Urinary bladder (tissue), 4 donors: Measurements from ENCODE around the gene MPDZ. TPM values are rescaled to one million over a fixed set of nuclear protein-coding genes. Genes with fewer than 3 reads are reported as not detected.

Experiments used
- DNase-seq: peaks from one replicate; pipeline ENCODE4 v3.0.0-alpha.2; 2015; ENCODE audit errors: extremely low spot score
- H3K27ac ChIP-seq: one replicate; pipeline ENCODE4 v1.5.1; 2013; ENCODE audit warnings: low read depth, mild to moderate bottlenecking, moderate library complexity
- H3K36me3 ChIP-seq: one replicate; pipeline ENCODE4 v1.6.1; 2013; ENCODE audit warnings: mild to moderate bottlenecking, moderate library complexity; ENCODE audit not compliant: insufficient read depth
- H3K4me1 ChIP-seq: one replicate; pipeline ENCODE4 v1.6.1; 2013; ENCODE audit warnings: mild to moderate bottlenecking, moderate library complexity; ENCODE audit not compliant: insufficient read depth
- H3K4me3 ChIP-seq: one replicate; pipeline ENCODE4 v1.5.1; 2013; ENCODE audit warnings: low read depth, low read length
- WGBS: extraction: QIAGEN DNeasy Blood & Tissue Kit; methylation state at CpG from one replicate; pipeline ENCODE4 v1.1.7; 2013; 5-methylcytosine and 5-hydroxymethylcytosine counted together
- polyA plus RNA-seq: library from polyadenylated mRNA; stranded (reverse); fragments of 200-250 nt; gene quantifications from one replicate; pipeline ENCODE4 v1.2.3, GENCODE V29; 2013
- total RNA-seq: library from RNA; depleted of rRNA; stranded (reverse); fragments of >200 nt; gene quantifications from one replicate; pipeline ENCODE4 v1.2.3, GENCODE V29; 2014
- donor health status: healthy with polysubstance abuse.
- donor health status: healthy.

MPDZ gene
- total and polyA plus RNA-seq, 2 donors: 31.6 to 96.8 TPM

DNA sequence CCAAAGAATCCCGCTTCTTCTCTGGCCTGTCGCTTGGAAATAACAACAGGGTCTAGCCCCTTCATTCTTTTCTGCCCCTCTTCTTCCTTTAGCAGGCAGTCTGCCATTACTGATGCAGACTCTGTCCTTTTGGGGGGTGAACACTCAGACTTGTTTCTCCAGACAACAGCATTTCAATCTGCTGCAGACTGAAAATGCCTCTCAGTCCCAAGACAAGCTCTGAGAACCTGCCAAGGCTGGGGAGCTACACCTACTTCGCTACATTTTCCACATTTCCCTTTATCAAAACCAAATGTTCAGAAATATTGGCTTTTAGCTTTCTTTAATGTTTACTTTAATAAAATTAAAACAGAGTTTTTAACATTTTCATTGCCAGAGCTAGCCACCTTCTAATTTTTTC, 152.4 kb downstream of the MPDZ start:
- H3K36me3 ChIP-seq: peaks cover 2% of the 10 kb centered on the region
- H3K4me1 ChIP-seq: no peaks in the 10 kb centered on the region
- DNase-seq: no peak
- no peak overlapping the region for H3K27ac ChIP-seq
- WGBS: 85% methylated on average over 3 of the region's 3 CpGs
- H3K4me3 ChIP-seq: no peak overlapping the region

DNA sequence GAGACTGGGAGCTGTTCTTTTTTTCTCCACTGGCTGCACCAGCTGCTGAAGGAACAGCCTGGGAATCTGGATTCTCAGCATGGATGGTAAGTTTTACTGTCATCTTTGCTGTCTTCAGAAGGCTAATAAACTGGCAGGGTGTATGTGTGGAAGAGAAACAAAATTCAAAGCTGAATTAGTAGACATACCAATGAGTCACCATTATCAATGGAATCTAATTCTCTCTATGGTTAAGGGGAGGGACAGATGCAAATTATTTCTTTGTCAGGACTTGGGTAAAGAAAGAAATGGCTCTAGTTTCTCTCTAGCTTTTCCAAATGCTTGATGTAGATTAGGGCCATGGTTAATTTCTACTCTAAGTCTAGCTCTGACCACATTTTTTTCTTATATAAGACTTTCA, 154.2 kb downstream of the MPDZ start:
- Histone ChIP-seq H3K36me3 (peaks cover 2% of the 10 kb centered on the region), H3K27ac (no peak overlapping the region)

DNA sequence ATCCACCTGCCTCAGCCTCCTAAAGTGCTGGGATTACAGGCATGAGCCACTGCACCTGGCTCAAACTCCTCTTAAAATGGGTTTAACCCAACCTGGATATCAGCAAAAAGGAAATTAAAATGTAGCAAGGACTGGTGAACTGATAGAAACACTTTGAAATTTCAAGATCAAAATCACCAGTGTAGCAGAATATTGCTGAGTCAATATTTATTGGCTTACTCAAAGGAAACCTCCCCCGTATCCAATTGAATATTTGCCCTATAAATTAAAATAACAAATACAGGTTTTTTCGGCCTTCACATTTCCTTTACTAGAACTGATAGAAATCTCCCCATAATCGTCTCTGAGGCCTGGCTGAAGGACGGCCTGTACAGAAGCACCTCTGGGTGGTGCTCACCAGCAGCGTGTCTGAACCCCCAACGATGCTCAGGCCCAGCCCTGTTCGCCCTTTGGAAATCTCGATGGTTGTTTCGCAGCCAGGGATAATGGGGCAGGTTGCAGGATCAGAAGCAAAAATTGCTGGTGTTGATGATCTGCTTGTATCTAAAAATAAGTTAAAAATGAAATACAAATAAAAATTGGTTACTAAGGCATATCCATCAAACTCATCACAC, 156.6 kb downstream of the MPDZ start:
- Histone ChIP-seq H3K27ac (no peak overlapping the region), H3K4me1 (no peaks in the 10 kb centered on the region), H3K36me3 (peaks cover 2% of the 10 kb centered on the region), H3K4me3 (no peak overlapping the region)
- DNase-seq: no peak
- 92% methylated on average over 9 of the region's 9 CpGs for WGBS

More for the DNA sequence above, 154.2 kb downstream of the MPDZ start:
- H3K4me3 ChIP-seq: no peak overlapping the region
- H3K4me1 ChIP-seq: no peaks in the 10 kb centered on the region
- no peak for DNase-seq

DNA sequence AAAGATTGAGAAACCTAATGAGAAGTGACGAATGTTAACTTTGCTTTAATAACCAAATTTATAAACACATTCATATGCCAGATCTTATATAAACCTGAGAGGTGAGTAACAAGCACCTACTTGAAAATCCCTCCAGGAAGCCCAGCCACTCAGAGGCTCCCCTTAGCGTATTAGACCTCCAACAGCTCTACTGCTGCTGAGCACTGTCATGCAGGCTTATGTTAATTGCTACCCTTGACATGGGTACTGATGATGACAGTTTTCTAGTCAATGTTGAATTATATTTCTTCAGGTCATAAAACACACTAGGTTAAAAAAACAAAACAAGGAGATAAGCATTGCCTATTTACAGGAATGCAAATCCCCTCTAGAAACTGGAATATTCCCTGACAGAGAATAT, 161.2 kb downstream of the MPDZ start:
- no peak for DNase-seq
- no peak overlapping the region for H3K27ac ChIP-seq
- no peak overlapping the region for H3K4me3 ChIP-seq
- H3K4me1 ChIP-seq: no peaks in the 10 kb centered on the region
- 91% methylated on average over 2 of the region's 2 CpGs for WGBS
- H3K36me3 ChIP-seq: no peaks in the 10 kb centered on the region

DNA sequence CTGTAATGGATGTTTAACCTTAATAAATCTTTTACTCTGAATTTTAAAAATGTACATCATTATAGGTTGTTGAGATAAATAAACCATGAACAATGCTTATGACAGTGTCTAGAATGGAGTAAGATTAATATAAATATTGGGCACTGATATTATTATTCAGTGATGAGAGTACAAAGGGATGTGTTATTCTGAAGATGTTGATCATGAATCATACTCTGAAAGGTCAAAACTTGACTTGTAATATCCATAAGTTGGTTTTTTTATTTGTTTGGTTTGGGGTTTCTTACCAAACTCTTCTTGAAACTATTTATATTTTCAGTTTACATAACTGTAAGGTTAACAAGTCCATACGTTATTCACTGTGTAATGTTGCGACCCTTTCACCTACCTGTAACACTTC, 163.2 kb downstream of the MPDZ start:
- DNase-seq: no peak
- no peak overlapping the region for H3K27ac ChIP-seq
- WGBS: 89% methylated on average over 2 of the region's 2 CpGs
- H3K36me3 ChIP-seq: no peaks in the 10 kb centered on the region
- no peaks in the 10 kb centered on the region for H3K4me1 ChIP-seq
- H3K4me3 ChIP-seq: no peak overlapping the region

DNA sequence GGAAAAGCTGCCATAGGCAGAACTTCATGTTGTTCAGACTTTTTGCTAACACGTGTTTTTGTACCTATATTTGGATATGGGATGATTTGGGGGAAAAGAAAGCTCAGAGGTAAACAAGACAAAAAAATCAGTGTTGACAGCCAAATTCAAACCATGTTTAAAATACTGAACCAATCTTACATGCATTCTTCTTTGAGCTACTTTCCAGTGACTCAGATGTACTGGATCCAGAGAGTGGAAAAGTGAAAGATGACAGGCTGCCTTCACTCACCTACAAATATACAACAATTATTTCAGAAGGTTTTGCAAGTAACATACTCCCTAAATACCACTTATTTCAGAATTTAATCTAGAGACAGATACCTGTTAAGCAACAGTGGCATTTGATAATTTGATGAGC, 165.7 kb downstream of the MPDZ start:
- H3K4me1 ChIP-seq: no peaks in the 10 kb centered on the region
- DNase-seq: no peak
- no peaks in the 10 kb centered on the region for H3K36me3 ChIP-seq
- 51% methylated on average over 1 of the region's 1 CpG for WGBS
- no peak overlapping the region for H3K27ac ChIP-seq
- no peak overlapping the region for H3K4me3 ChIP-seq

DNA sequence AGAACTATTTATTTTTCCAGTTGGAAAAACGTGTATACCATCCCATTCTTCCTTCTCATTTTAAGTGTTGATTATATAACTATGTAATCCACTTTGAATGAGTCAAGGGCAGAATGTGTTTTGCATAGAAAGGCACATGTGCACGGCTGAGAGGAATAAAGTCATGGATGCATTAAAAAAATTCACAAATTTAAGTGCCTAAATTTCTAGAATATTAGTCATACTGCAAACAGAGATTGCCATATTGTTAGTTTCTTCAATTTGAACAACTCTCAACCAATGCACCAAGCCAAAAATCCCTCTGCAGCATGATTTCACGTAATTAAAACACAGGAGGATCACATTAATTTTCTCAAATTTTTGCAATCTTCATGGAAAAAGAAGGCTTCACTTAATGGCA, 166.3 kb downstream of the MPDZ start:
- Histone ChIP-seq H3K27ac (no peak overlapping the region), H3K4me3 (no peak overlapping the region), H3K4me1 (no peaks in the 10 kb centered on the region), H3K36me3 (no peaks in the 10 kb centered on the region)
- 49% methylated on average over 3 of the region's 3 CpGs for WGBS
- no peak for DNase-seq

DNA sequence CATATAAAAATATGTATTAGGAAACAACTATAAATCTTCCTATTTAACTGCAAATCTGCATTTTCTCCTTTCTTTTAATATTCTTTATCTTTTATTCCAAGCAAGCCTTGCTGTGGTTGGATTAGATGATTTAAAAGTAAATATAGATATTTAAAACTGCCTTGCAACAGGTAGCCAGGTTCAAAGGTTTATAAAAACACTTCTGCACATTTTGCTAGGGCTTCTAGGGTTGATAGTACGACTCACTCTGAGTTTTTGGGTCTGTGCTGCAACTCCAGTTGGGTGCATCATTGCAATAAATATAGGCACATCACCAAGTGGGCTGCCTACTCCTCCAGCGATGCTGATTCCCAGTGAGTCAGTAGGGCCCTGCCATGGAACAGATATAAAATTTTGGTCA, 167.7 kb downstream of the MPDZ start:
- Histone ChIP-seq H3K36me3 (peaks cover 1% of the 10 kb centered on the region), H3K4me1 (no peaks in the 10 kb centered on the region), H3K4me3 (no peak overlapping the region), H3K27ac (no peak overlapping the region)
- no peak for DNase-seq
- WGBS: 83% methylated on average over 2 of the region's 2 CpGs

DNA sequence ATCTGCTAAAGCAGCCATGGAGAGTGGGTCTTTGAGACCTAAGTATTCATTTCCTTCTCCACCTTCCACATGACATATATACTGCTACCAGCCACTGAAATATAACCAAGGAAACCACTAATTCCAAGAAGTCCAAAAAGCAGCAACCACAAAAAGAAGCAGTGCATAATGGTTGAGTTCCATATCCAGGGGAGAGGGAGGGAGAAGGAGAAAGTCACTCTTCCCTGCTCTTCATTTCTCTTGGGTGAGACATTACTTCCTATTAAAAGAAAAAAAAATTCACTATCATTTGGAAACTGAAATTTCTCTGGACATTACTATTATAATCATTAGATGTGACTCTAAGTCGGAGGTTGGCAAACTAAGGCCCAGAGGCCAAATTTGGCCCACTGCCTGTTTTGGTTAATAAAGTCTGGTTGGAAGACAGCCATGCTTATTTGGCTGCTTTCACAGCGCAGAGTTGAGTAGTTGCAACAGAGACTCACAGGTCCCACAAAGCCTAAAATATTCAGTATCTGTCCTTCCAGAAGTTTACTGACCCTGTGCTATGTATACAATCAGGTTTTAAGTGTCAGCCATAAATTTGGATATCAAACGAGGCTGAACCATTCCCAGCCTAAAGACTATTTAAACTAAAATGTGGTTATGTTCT, 168.6 kb downstream of the MPDZ start:
- DNase-seq: no peak
- no peak overlapping the region for H3K27ac ChIP-seq
- WGBS: 11% methylated on average over 3 of the region's 3 CpGs
- no peak overlapping the region for H3K4me3 ChIP-seq
- no peaks in the 10 kb centered on the region for H3K4me1 ChIP-seq
- peaks cover 1% of the 10 kb centered on the region for H3K36me3 ChIP-seq

DNA sequence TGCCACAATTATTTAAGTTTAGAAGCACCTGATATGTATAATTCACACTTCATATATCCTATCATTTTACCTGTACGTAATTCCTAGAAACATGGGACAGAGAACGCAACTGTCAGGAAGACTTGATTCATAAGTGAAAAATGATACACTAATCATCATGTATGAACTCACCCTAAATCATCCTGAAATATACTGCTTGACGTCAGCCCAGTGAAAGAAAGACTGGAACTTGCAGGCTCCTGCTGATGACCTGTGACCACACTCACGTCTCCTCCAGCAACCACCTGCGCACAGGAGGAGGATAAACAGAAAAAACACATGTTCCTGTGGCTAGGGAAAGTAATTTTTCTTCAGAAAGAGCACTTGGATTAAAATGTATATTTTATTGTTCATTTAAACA, 169.7 kb downstream of the MPDZ start:
- H3K4me1 ChIP-seq: no peaks in the 10 kb centered on the region
- no peak overlapping the region for H3K27ac ChIP-seq
- WGBS: 89% methylated on average over 5 of the region's 5 CpGs
- DNase-seq: no peak
- peaks cover 1% of the 10 kb centered on the region for H3K36me3 ChIP-seq
- H3K4me3 ChIP-seq: no peak overlapping the region

DNA sequence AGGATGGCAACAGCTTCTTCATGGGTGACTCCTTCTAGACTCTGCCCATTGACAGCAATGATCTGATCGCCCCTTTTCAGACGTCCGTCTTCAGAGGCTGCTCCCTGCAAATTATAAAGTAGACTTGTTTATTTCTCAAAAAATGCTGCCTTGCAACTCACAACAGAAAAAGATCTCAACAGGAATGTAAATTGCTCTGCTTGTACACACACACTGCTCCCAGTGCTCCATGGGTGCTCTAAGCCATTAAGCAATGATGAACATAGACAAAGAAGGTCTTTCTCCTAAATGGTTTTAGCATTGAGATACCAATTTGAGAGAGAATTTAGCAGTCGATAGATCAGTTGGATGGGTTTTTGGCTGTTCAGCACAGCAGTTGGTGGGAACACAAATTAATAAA, 172.5 kb downstream of the MPDZ start:
- WGBS: 94% methylated on average over 4 of the region's 4 CpGs
- Histone ChIP-seq H3K27ac (no peak overlapping the region), H3K4me1 (no peaks in the 10 kb centered on the region), H3K36me3 (peaks cover 3% of the 10 kb centered on the region), H3K4me3 (no peak overlapping the region)
- no peak for DNase-seq

DNA sequence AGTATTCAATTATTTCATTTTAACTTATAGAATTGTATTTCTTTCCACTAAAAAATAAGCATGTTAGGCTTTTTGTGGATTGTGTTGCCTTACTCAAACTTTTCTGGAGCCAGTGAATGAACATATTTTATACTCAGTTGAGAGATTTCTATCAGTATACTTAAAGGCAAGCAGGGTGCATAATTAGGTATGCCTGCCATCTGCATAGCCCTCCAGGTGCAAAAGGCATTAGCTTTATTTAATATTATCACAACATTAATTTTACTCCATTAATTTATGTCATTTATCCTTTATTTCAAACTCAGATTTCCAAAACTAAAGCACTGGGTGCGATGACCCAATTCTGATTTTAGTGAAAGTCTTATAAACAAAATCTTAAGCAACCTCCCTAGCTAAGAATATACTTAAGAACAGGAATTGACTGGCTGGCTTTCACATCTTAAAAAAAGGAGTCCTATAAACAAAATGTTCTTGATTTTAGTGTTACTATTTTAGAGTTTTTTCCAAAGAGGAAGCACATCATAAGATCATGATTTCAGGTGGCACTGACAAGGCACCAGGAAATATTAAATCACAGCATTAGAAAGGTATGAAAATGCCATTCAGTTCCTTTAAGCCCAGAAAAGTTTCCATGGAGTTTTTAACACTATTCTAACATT, 178.4 kb downstream of the MPDZ start:
- DNase-seq: no peak
- H3K27ac ChIP-seq: no peak overlapping the region
- H3K36me3 ChIP-seq: peaks cover 2% of the 10 kb centered on the region
- no peak overlapping the region for H3K4me3 ChIP-seq
- 59% methylated on average over 1 of the region's 1 CpG for WGBS
- H3K4me1 ChIP-seq: no peaks in the 10 kb centered on the region

DNA sequence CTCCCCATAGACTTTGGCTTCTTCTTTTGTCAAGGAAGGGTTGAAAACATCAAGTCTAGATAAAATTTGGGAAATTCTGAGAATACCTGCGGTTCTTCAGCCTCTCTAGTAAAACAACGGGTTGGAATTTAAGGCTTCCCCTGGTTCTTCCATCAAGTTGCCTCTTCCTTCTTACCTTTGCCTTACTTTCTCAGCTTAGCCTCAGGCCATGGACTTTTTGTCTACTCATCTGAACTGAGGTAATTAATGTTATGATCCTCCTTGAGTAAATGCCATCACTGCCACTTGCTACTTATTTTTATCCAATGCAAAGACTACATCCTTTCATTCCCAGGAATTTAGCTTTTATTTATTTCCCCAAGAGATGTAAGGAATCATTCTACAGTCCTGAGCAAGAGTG, 184.4 kb downstream of the MPDZ start:
- H3K4me3 ChIP-seq: no peak overlapping the region
- WGBS: 98% methylated on average over 2 of the region's 2 CpGs
- no peak for DNase-seq
- H3K27ac ChIP-seq: no peak overlapping the region
- no peaks in the 10 kb centered on the region for H3K4me1 ChIP-seq
- H3K36me3 ChIP-seq: no peaks in the 10 kb centered on the region

DNA sequence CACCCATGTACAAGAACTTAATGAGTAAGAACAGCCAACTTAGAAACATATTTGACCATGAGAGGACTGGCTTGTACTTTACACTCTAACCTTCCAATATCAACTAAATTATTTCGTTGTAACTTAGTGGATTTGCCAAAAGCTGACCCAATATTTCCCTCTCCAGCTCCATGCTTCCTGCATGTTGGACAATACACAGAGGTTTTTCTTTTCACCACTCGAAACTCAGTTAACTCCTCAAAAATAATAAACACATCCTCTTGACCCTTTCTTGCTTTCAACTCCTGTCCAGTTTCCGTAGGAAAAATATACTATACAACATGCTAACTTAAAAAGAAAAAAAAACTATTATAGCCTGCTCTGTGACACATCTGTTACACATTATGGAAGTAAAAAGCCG, 188.9 kb downstream of the MPDZ start:
- 42% methylated on average over 4 of the region's 4 CpGs for WGBS
- Histone ChIP-seq H3K27ac (no peak overlapping the region), H3K4me1 (no peaks in the 10 kb centered on the region), H3K4me3 (no peak overlapping the region), H3K36me3 (no peaks in the 10 kb centered on the region)
- no peak for DNase-seq
